ENCODE results near the gene RPL27. TPM values are rescaled to one million over a fixed set of nuclear protein-coding genes. Genes with fewer than 3 reads are reported as not detected.

Gene RPL27
- total RNA-seq, 1 experiment from 2014 or later, result 2,567 TPM

- Histone ChIP-seq H3K4me3 (ENCODE audit: low read length) (no peak overlapping the region), H3K79me2 (ENCODE audit: low read length) (no peaks in the 10 kb centered on the region), H3K9me2 (replicated peaks; ENCODE audit: insufficient read depth, low read length) (no peaks in the 10 kb centered on the region), H3K9ac (ENCODE audit: low read length) (no peak overlapping the region), H2AFZ (ENCODE audit: low read length) (no peak overlapping the region), H3K4me1 (ENCODE audit: low read length) (peaks cover 26% of the 10 kb centered on the region), H3K27me3 (ENCODE audit: low read length) (no peaks in the 10 kb centered on the region), H3K9me3 (ENCODE audit: low read length) (no peaks in the 10 kb centered on the region), H4K20me1 (ENCODE audit: insufficient read depth, low read depth, low read length) (no peaks in the 10 kb centered on the region), H3K4me2 (ENCODE audit: low read depth, low read length, poor library complexity, severe bottlenecking) (no peak overlapping the region), H3K27ac (ENCODE audit: low read length) (no peak overlapping the region), H3K36me3 (ENCODE audit: insufficient read depth, low read length) (peaks cover 21% of the 10 kb centered on the region; the same call in 1 of the 2 replicates)
- DNase-seq, result no peak
Measured at GRCh38 chr17:43044024-43044423, 45.8 kb downstream of the RPL27 start.

GRCh38 chr17:43051969-43052368, 53.8 kb downstream of the RPL27 start:
- no peak for DNase-seq
- Histone ChIP-seq H3K4me3 (ENCODE audit: low read length) (no peak overlapping the region), H3K9me3 (ENCODE audit: low read length) (no peaks in the 10 kb centered on the region), H2AFZ (ENCODE audit: low read length) (no peak overlapping the region), H3K9ac (ENCODE audit: low read length) (no peak overlapping the region), H3K4me2 (ENCODE audit: low read depth, low read length, poor library complexity, severe bottlenecking) (no peak overlapping the region), H3K79me2 (ENCODE audit: low read length) (no peaks in the 10 kb centered on the region), H3K27ac (ENCODE audit: low read length) (no peak overlapping the region), H3K4me1 (ENCODE audit: low read length) (no peaks in the 10 kb centered on the region), H4K20me1 (ENCODE audit: insufficient read depth, low read depth, low read length) (no peaks in the 10 kb centered on the region), H3K27me3 (ENCODE audit: low read length) (no peaks in the 10 kb centered on the region), H3K9me2 (replicated peaks; ENCODE audit: insufficient read depth, low read length) (no peaks in the 10 kb centered on the region), H3K36me3 (ENCODE audit: insufficient read depth, low read length) (peaks cover 50% of the 10 kb centered on the region; the same call in 1 of the 2 replicates)

Small RNA genes lying within 50 kb of the gene (small RNA-seq; reads per million reads assigned to genes)
- 0.16 reads per million for gene AARSD1

Other genes starting within 250 kb of the RPL27 start
- not detected in 2 replicates for gene RAMP2, start 237.2 kb upstream of the RPL27 start, total RNA-seq (2014; rRNA removed; shearing (Covaris generic); ENCODE audit: low replicate concordance)
- 43.9 and 54.0 TPM in 2 replicates for gene VPS25, start 225.0 kb upstream of the RPL27 start, total RNA-seq (2014; rRNA removed; shearing (Covaris generic); ENCODE audit: low replicate concordance)
- gene WNK4, start 217.8 kb upstream of the RPL27 start, total RNA-seq (2014; rRNA removed; shearing (Covaris generic); ENCODE audit: low replicate concordance), result 0.76 and 3.3 TPM in 2 replicates
- gene COA3, start 199.7 kb upstream of the RPL27 start, total RNA-seq (2014; rRNA removed; shearing (Covaris generic); ENCODE audit: low replicate concordance), result 63.9 and 64.1 TPM in 2 replicates
- gene CNTD1, start 199.6 kb upstream of the RPL27 start, total RNA-seq (2014; rRNA removed; shearing (Covaris generic); ENCODE audit: low replicate concordance), result not detected in 2 replicates
- gene BECN1, start 174.1 kb upstream of the RPL27 start, total RNA-seq (2014; rRNA removed; shearing (Covaris generic); ENCODE audit: low replicate concordance), result 117 and 136 TPM in 2 replicates
- gene PSME3, start 165.0 kb upstream of the RPL27 start, total RNA-seq (2014; rRNA removed; shearing (Covaris generic); ENCODE audit: low replicate concordance), result 73.4 and 88.7 TPM in 2 replicates
- gene AOC2, start 153.8 kb upstream of the RPL27 start, total RNA-seq (2014; rRNA removed; shearing (Covaris generic); ENCODE audit: low replicate concordance), result 0.67 and 1.5 TPM in 2 replicates
- 0.19 and 0.47 TPM in 2 replicates for gene AOC3, start 147.2 kb upstream of the RPL27 start, total RNA-seq (2014; rRNA removed; shearing (Covaris generic); ENCODE audit: low replicate concordance)
- gene G6PC1, start 97.6 kb upstream of the RPL27 start, total RNA-seq (2014; rRNA removed; shearing (Covaris generic); ENCODE audit: low replicate concordance), result not detected in 2 replicates
- 17.7 and 38.9 TPM in 2 replicates for gene AARSD1, start 34.0 kb upstream of the RPL27 start, total RNA-seq (2014; rRNA removed; shearing (Covaris generic); ENCODE audit: low replicate concordance)
- 0.11 and 0.45 TPM in 2 replicates for gene PTGES3L, start 18.3 kb upstream of the RPL27 start, total RNA-seq (2014; rRNA removed; shearing (Covaris generic); ENCODE audit: low replicate concordance)
- gene RUNDC1, start 17.9 kb upstream of the RPL27 start, total RNA-seq (2014; rRNA removed; shearing (Covaris generic); ENCODE audit: low replicate concordance), result 9.2 and 16.6 TPM in 2 replicates
- 19.1 and 27.2 TPM in 2 replicates for gene IFI35, start 8.4 kb downstream of the RPL27 start, total RNA-seq (2014; rRNA removed; shearing (Covaris generic); ENCODE audit: low replicate concordance)
- gene VAT1, start 24.0 kb downstream of the RPL27 start, total RNA-seq (2014; rRNA removed; shearing (Covaris generic); ENCODE audit: low replicate concordance), result 45.7 and 55.1 TPM in 2 replicates
- gene RND2, start 26.8 kb downstream of the RPL27 start, total RNA-seq (2014; rRNA removed; shearing (Covaris generic); ENCODE audit: low replicate concordance), result 0.30 and 0.36 TPM in 2 replicates
- 46.0 and 49.7 TPM in 2 replicates for gene BRCA1, start 126.9 kb downstream of the RPL27 start, total RNA-seq (2014; rRNA removed; shearing (Covaris generic); ENCODE audit: low replicate concordance)
- 49.4 and 49.5 TPM in 2 replicates for gene NBR1, start 172.8 kb downstream of the RPL27 start, total RNA-seq (2014; rRNA removed; shearing (Covaris generic); ENCODE audit: low replicate concordance)
- 9.0 and 14.5 TPM in 2 replicates for gene TMEM106A, start 213.5 kb downstream of the RPL27 start, total RNA-seq (2014; rRNA removed; shearing (Covaris generic); ENCODE audit: low replicate concordance)
- not detected in 2 replicates for gene CCDC200, start 230.2 kb downstream of the RPL27 start, total RNA-seq (2014; rRNA removed; shearing (Covaris generic); ENCODE audit: low replicate concordance)
- gene RNU2-1, start 235.6 kb downstream of the RPL27 start, total RNA-seq (2014; rRNA removed; shearing (Covaris generic); ENCODE audit: low replicate concordance), result not detected in 2 replicates